ENCODE data around the gene DHH. TPM values are rescaled to one million over a fixed set of nuclear protein-coding genes. Genes with fewer than 3 reads are reported as not detected.

DHH gene
- total and polyA plus RNA-seq, 10 of the 15 experiments (the other 5 are each of a cell fraction or from before 2014, with no cell fraction given) = 0.01 TPM; not detected in 9

DNA sequence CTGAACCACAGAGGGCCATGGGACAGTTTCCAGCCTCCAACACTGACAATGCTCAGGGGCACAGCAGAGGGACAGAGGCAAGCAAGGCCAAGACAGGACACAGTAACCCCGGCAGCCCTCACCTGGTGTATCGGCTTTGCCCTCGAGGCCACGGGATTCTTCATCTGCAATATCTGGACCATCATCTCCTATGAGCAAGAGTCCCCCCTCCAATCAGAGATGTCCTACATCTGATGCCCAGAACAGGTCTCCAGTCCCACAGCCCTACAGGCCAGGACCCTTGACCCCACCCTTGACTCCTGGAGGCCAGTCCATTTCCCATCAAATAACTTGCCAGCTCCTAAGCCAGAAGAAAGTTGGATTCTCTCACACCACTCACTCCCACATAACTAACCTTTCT lies 51.4 kb downstream of the DHH start:
- FAIRE-seq = no peak
- intact Hi-C loops (cut with micrococcal nuclease; ENCODE audit: unreplicated experiment) = no loop called here
- no peaks in the 10 kb centered on the region for H3K79me2 ChIP-seq (ENCODE audit: control insufficient read depth, insufficient read depth, low read length)
- H4K20me1 ChIP-seq (ENCODE audit: control insufficient read depth, insufficient read depth) = no peaks in the 10 kb centered on the region
- H2AFZ ChIP-seq (ENCODE audit: control insufficient read depth, low read depth, low read length) = no peak overlapping the region
- H3K4me3 ChIP-seq = no peak overlapping the region
- SMC1A ChIA-PET (ENCODE audit: uncharacterized antibody, unreplicated experiment) = interaction anchor here (1.1 to 2.2 kb wide), 4 partner anchors 29 to 190 kb away, joined by 3 to 19 read pairs (median 4); no protein-coding TSS in a partner anchor
- H3K36me3 ChIP-seq (ENCODE audit: control insufficient read depth in 2 of 2, insufficient read depth in 2 of 2, low read length in 1 of 2) = peaks cover 34 to 69% of the 10 kb centered on the region in 2 experiments
- WGBS (ENCODE audit: insufficient coverage, insufficient replicate concordance, low lambda C conversion rate, missing lambda C conversion rate) = 98% methylated on average over 4 of the region's 4 CpGs
- H3K27me3 ChIP-seq (replicated peaks in 1 of 2; ENCODE audit: control insufficient read depth in 2 of 2, insufficient read depth in 2 of 2, low read length in 1 of 2) = no peaks in the 10 kb centered on the region
- H3K9me3 ChIP-seq (replicated peaks; ENCODE audit: control insufficient read depth, insufficient read depth, low read length) = no peaks in the 10 kb centered on the region
- CTCF ChIA-PET = interaction anchor here (0.6 to 4.4 kb wide), 28 partner anchors 10 to 282 kb away, joined by 3 to 44 read pairs (median 4); partner anchors contain the start of genes DDN, FKBP11, PRKAG1 and RHEBL1
- no peak overlapping the region for H3K9ac ChIP-seq (ENCODE audit: control insufficient read depth, insufficient read depth, low read length)
- TF ChIP-seq IKZF2 (IDR thresholded peaks at IDR 0.05) = no peak
- no peak for TF ChIP-seq NFYA (IDR thresholded peaks at IDR 0.05; ENCODE audit: borderline replicate concordance, low read depth, low read length)
- no peak for TF ChIP-seq ATF2 (IDR thresholded peaks at IDR 0.05; ENCODE audit: low read length)
- TF ChIP-seq GABPA (IDR thresholded peaks at IDR 0.05; ENCODE audit: low read depth) = no peak
- TF ChIP-seq STAT3 (IDR thresholded peaks at IDR 0.05; ENCODE audit: low read depth, low read length) = no peak
- no peak for TF ChIP-seq RAD51 (IDR thresholded peaks at IDR 0.05)
- no peak for TF ChIP-seq FOXK2 (IDR thresholded peaks at IDR 0.05)
- POLR2A ChIA-PET = no interaction called here
- DNase-seq (ENCODE audit: low read depth, low spot score) = no peak
- RAD21 ChIA-PET (ENCODE audit: unreplicated experiment) = interaction anchor here (1.0 to 2.7 kb wide), 2 partner anchors 24 to 46 kb away, joined by 3 to 14 read pairs; no protein-coding TSS in a partner anchor
- no peak overlapping the region for H3K4me2 ChIP-seq (ENCODE audit: control insufficient read depth, insufficient read depth)
- no peak overlapping the region for H3K27ac ChIP-seq (ENCODE audit: control insufficient read depth, insufficient read depth)
- H3K4me1 ChIP-seq (ENCODE audit: control insufficient read depth, insufficient read depth, low read length) = no peaks in the 10 kb centered on the region
- in situ Hi-C loops (cut with MboI) = no loop called here
- BruUV-seq (replicated peaks) = no TSS peak
- no peak for ATAC-seq
